Stimulated activated CD8-positive, alpha-beta memory T cell treated with anti-CD3 and anti-CD28 coated beads, Interleukin-15, amount 100 ng/mL, for 24 hours (primary cell): ENCODE results near the gene APBA3.

ENCODE experiments used
- DNase-seq: peaks from one replicate; pipeline ENCODE4 v3.0.0-alpha.2; 2020; ENCODE audit warnings: low read depth

The APBA3 gene

GRCh38 chr19:3746371-3747056 is 15.0 kb downstream of the APBA3 start:
- no peak for DNase-seq

GRCh38 chr19:3745363-3746045 is 16.0 kb downstream of the APBA3 start:
- no peak for DNase-seq

GRCh38 chr19:3743486-3743885 is 18.0 kb downstream of the APBA3 start:
- no peak for DNase-seq

GRCh38 chr19:3740431-3740830 is 21.1 kb downstream of the APBA3 start:
- no peak for DNase-seq

- no peak for DNase-seq
Observed at GRCh38 chr19:3738477-3739220, 22.8 kb downstream of the APBA3 start.

GRCh38 chr19:3737487-3738205 is 23.8 kb downstream of the APBA3 start:
- no peak for DNase-seq

- no peak for DNase-seq
Observed at GRCh38 chr19:3736106-3736724, 25.3 kb downstream of the APBA3 start.

- DNase-seq: no peak
Observed at GRCh38 chr19:3734310-3734600, 27.2 kb downstream of the APBA3 start.

GRCh38 chr19:3733549-3734309 is 27.8 kb downstream of the APBA3 start:
- no peak for DNase-seq

GRCh38 chr19:3732108-3732507 is 29.4 kb downstream of the APBA3 start:
- no peak for DNase-seq

- DNase-seq: no peak
Observed at GRCh38 chr19:3730457-3730958, 31.0 kb downstream of the APBA3 start.

GRCh38 chr19:3725640-3726310 is 35.7 kb downstream of the APBA3 start:
- no peak for DNase-seq

GRCh38 chr19:3725121-3725520 is 36.4 kb downstream of the APBA3 start:
- no peak for DNase-seq

GRCh38 chr19:3723883-3724282 is 37.6 kb downstream of the APBA3 start:
- no peak for DNase-seq

- DNase-seq: no peak
Observed at GRCh38 chr19:3723110-3723488, 38.4 kb downstream of the APBA3 start.

- DNase-seq: no peak
Observed at GRCh38 chr19:3722443-3723109, 38.9 kb downstream of the APBA3 start.

- no peak for DNase-seq
Observed at GRCh38 chr19:3721887-3722442, 39.5 kb downstream of the APBA3 start.

GRCh38 chr19:3721131-3721886 is 40.2 kb downstream of the APBA3 start:
- DNase-seq: peak; percentile 64

- no peak for DNase-seq
Observed at GRCh38 chr19:3720349-3720917, 41.1 kb downstream of the APBA3 start.
